Measurements from ENCODE around the gene GRAMD4. TPM values are rescaled to one million over a fixed set of nuclear protein-coding genes. Genes with fewer than 3 reads are reported as not detected.

The GRAMD4 gene, protein sequence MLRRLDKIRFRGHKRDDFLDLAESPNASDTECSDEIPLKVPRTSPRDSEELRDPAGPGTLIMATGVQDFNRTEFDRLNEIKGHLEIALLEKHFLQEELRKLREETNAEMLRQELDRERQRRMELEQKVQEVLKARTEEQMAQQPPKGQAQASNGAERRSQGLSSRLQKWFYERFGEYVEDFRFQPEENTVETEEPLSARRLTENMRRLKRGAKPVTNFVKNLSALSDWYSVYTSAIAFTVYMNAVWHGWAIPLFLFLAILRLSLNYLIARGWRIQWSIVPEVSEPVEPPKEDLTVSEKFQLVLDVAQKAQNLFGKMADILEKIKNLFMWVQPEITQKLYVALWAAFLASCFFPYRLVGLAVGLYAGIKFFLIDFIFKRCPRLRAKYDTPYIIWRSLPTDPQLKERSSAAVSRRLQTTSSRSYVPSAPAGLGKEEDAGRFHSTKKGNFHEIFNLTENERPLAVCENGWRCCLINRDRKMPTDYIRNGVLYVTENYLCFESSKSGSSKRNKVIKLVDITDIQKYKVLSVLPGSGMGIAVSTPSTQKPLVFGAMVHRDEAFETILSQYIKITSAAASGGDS
- total RNA-seq (10 to 100 TPM; 17.8 to 39.3 (median 36.9) TPM), polyA plus RNA-seq (10 to 100 TPM; 11.3 to 16.6 (median 11.3) TPM)
- long read RNA-seq, donor 1, partial matches to known transcripts = 16 of 61 reads
- long read RNA-seq, donor 1, other reads (novel, unspliced or antisense) = 44 of 61 reads
- long read RNA-seq, donor 2, full-length matches to known transcripts = 3 of 84 reads
- long read RNA-seq, donor 2, partial matches to known transcripts = 36 of 84 reads
- long read RNA-seq, donor 2, other reads (novel, unspliced or antisense) = 45 of 84 reads

DNA sequence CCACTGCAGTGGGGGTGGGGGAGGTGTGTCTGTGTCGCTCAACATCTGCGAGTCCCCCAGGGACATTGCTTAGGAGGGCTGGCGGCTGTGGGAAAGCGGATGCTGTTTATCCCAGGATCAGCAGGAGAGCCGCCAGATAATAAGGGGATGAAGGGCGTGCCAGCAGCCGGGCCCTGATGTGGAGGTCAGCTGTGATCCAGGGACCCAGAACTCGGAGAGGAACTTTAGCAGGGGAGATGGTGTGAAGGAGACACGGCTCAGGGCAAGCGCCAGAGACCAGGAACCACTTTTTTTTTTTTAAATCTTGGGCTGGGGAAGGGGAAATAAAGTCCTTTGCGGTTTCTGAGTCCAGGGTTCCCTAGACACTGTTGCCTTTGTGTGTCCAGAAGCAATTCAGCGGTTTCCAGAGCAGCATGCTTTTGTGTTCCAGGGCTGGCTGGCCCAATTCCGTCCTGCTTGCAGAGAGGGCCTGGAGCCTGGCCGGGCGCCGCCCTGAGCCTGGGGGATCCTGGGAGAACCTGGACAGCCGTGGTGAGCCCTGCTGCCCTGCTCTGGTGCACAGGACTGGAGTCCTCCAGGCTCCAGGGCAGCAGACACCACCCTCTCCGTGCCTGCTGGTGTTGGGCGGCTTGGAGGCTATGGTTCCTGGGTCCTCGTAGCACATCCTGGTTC, at the start of gene GRAMD4:
TSS of gene GRAMD4 (plus strand) at position 557 of the 672 bp plus-strand sequence. CDS start 6,414 bp downstream, outside the sequence.
- H3K4me3 ChIP-seq = no peak within 1 kb of the TSS
- no peaks in the 10 kb centered on the region for H3K27me3 ChIP-seq (ENCODE audit: insufficient read depth in 3 of 3, low read length in 2 of 3)
- TF ChIP-seq, protein P1, sequence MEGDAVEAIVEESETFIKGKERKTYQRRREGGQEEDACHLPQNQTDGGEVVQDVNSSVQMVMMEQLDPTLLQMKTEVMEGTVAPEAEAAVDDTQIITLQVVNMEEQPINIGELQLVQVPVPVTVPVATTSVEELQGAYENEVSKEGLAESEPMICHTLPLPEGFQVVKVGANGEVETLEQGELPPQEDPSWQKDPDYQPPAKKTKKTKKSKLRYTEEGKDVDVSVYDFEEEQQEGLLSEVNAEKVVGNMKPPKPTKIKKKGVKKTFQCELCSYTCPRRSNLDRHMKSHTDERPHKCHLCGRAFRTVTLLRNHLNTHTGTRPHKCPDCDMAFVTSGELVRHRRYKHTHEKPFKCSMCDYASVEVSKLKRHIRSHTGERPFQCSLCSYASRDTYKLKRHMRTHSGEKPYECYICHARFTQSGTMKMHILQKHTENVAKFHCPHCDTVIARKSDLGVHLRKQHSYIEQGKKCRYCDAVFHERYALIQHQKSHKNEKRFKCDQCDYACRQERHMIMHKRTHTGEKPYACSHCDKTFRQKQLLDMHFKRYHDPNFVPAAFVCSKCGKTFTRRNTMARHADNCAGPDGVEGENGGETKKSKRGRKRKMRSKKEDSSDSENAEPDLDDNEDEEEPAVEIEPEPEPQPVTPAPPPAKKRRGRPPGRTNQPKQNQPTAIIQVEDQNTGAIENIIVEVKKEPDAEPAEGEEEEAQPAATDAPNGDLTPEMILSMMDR (IDR thresholded peaks at IDR 0.05) = no peak
- intact Hi-C loops (cut with DNase I) = no loop called here
- H3K4me1 ChIP-seq = peaks cover 27% of the 10 kb centered on the region
- WGBS, 3 donors = 48 to 51% (median 49%) methylated on average over 20 of the region's 20 CpGs
- no peaks in the 10 kb centered on the region for H3K9me3 ChIP-seq
- no peaks in the 10 kb centered on the region for H3K36me3 ChIP-seq (ENCODE audit: insufficient read depth in 1 of 2, low read depth in 1 of 2)
- ATAC-seq = peak in 3 of 4 donors; percentile 21 to 37 (median 29)
- peak; percentile 55 to 79 for DNase-seq
- H3K27ac ChIP-seq = peak within 1 kb of the TSS; percentile 41

DNA sequence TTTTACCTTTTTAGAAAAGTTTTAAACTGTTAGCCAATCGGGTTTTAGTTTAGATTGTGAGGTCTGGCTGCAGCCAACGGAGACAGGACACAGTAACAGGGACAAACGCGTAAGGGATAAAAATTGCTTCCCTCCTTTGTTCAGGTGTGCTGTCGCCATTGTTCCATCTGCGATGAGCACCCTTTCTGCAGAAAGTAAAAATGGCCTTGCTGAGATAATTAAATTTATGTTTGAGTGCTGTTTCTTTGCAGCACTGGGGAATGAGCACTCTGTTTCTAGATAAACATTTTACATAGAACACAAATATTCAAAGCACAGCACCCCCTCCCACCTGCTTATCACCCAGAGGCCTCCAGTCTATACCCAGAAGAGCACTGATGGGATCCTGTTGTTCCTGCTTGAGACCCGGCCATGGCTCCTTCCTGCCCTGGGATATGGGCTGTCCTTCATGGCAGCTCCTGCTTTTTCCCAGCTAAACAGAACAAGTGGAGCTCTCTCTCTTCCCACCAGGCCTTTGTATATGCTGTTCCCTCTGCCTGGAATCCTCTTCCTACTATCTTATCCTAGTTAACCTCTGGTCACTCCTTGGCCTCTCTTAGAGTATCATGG, 48.4 kb upstream of the GRAMD4 start:
- intact Hi-C loops (cut with DNase I) = no loop called here
- 82 to 91% (median 82%) methylated on average over 7 of the region's 7 CpGs for WGBS, 3 donors
- DNase-seq = peak in 1 of 2 donors; percentile 4

DNA sequence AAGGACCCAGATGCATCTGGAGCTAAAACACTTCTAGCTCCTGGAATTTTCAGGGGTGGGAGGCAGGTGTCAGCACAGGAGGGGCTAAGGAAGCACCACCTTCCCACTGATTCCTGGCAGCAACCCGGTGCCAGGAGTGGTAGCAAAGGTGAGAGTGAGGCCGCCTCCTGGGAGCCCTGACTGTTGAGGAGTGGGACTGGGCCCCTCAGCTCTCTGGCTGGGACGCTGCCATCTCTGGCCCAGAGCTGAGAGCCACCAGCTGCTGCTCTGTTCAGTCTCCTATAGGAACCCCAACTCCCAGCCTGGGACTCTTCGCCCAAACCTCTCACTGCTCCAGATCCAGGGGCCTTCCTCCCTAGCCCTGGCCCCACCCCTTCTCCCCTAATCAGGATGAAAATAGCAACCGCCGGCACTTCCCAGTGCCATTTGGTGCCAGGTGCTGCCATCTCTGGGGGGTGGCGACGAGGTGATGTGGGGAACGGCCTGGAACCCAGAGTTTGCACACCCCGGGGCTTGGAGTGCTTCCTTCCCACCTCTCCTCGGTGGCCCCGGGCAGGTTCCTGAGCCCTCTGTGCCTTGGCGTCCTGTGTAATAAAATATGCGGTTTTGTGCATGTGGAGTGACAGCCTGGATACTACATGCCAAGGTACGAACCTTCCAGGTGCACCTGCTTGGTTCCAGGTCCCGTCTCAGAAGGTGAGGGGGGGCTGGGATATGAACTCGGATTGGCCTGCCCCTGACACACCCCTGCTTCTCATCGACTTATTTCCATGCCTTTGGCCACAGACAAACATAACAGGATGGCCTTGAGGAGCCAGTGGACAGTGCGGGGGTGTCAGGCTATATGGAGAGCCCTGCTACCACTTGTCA, 47.0 kb upstream of the GRAMD4 start:
- ATAC-seq (no peak), DNase-seq (peak in 1 of 2 donors; percentile 33)
- Histone ChIP-seq H3K27ac (no peak overlapping the region), H3K9me3 (peaks cover 5% of the 10 kb centered on the region), H3K4me3 (no peak overlapping the region), H3K4me1 (peaks cover 9% of the 10 kb centered on the region), H3K27me3 (ENCODE audit: insufficient read depth in 3 of 3, low read length in 2 of 3) (no peaks in the 10 kb centered on the region), H3K36me3 (ENCODE audit: insufficient read depth in 1 of 2, low read depth in 1 of 2) (no peaks in the 10 kb centered on the region)
- TF ChIP-seq, protein P1 (IDR thresholded peaks at IDR 0.05) = no peak
- intact Hi-C loops (cut with DNase I) = no loop called here
- 81 to 85% (median 83%) methylated on average over 19 of the region's 19 CpGs for WGBS, 3 donors

More for the DNA sequence above, 48.4 kb upstream of the GRAMD4 start:
- TF ChIP-seq, protein P1 (IDR thresholded peaks at IDR 0.05) = no peak
- Histone ChIP-seq H3K27me3 (ENCODE audit: insufficient read depth in 3 of 3, low read length in 2 of 3) (no peaks in the 10 kb centered on the region), H3K9me3 (peaks cover 5% of the 10 kb centered on the region), H3K4me1 (peaks cover 5% of the 10 kb centered on the region), H3K36me3 (ENCODE audit: insufficient read depth in 1 of 2, low read depth in 1 of 2) (no peaks in the 10 kb centered on the region), H3K27ac (no peak overlapping the region), H3K4me3 (no peak overlapping the region)
- ATAC-seq = no peak
